Liver (tissue), 9 donors: ENCODE results near the gene DDX21. TPM values are rescaled to one million over a fixed set of nuclear protein-coding genes. Genes with fewer than 3 reads are reported as not detected.

ENCODE experiments used
- DNase-seq: peaks from one replicate; pipeline ENCODE4 v3.0.0-alpha.2; 2017; ENCODE audit warnings: low spot score
- H3K27ac ChIP-seq, 2 donors: one replicate each; pipeline ENCODE4 v1.7.0; 2013; ENCODE audit warnings: inconsistent platforms in 2 of 2, low read length in 2 of 2, control low read depth in 1 of 2, low read depth in 1 of 2, mild to moderate bottlenecking in 1 of 2
- H3K27me3 ChIP-seq, 4 donors: one replicate each; pipeline versions ENCODE4 v1.6.1 to v1.7.0; 2013; ENCODE audit warnings: low read length in 3 of 4, inconsistent platforms in 1 of 4, mild to moderate bottlenecking in 1 of 4, moderate library complexity in 1 of 4; ENCODE audit not compliant: control insufficient read depth in 4 of 4, insufficient read depth in 4 of 4
- H3K36me3 ChIP-seq, 4 donors: one replicate each; pipeline versions ENCODE4 v1.6.1 to v1.7.0; 2013; ENCODE audit warnings: low read length in 3 of 4, mild to moderate bottlenecking in 3 of 4, low read depth in 1 of 4, moderate library complexity in 1 of 4; ENCODE audit not compliant: control insufficient read depth in 4 of 4, insufficient read depth in 3 of 4
- H3K4me1 ChIP-seq, 4 donors: one replicate each; pipeline versions ENCODE4 v1.6.1 to v1.7.0; 2013; ENCODE audit warnings: low read length in 3 of 4, mild to moderate bottlenecking in 3 of 4, moderate library complexity in 1 of 4; ENCODE audit not compliant: control insufficient read depth in 4 of 4, insufficient read depth in 4 of 4
- H3K4me3 ChIP-seq, 3 donors: one replicate each; pipeline versions ENCODE4 v1.6.1 to v1.7.0; 2013; ENCODE audit warnings: low read length in 3 of 3, control low read depth in 1 of 3, low read depth in 1 of 3, mild to moderate bottlenecking in 1 of 3
- H3K9ac ChIP-seq, 2 donors: one replicate each; pipeline ENCODE4 v1.7.0; 2013; ENCODE audit warnings: low read length in 2 of 2, mild to moderate bottlenecking in 2 of 2, moderate library complexity in 2 of 2, control low read depth in 1 of 2, low read depth in 1 of 2
- H3K9me3 ChIP-seq, 4 donors: one replicate each; pipeline versions ENCODE4 v1.6.1 to v1.7.0; 2013; ENCODE audit warnings: low read length in 3 of 4; ENCODE audit not compliant: control insufficient read depth in 4 of 4
- FOXA1 ChIP-seq: IDR thresholded peaks from 2 replicates; pipeline ENCODE4 v1.6.1; 2016; ENCODE audit warnings: antibody characterized with exemption
- FOXA2 ChIP-seq: IDR thresholded peaks from 2 replicates; pipeline ENCODE4 v1.6.1; 2016; ENCODE audit warnings: antibody characterized with exemption
- GABPA ChIP-seq, 2 donors: IDR thresholded peaks in 1 of 2; conservative IDR thresholded peaks in 1 of 2; 2 replicates each; pipeline ENCODE4 v1.6.1; 2016; ENCODE audit warnings: antibody characterized with exemption in 2 of 2, mild to moderate bottlenecking in 1 of 2, moderate library complexity in 1 of 2
- HNF4A ChIP-seq, 2 donors: conservative IDR thresholded peaks; 2 replicates each; pipeline ENCODE4 v1.6.1; 2016; ENCODE audit warnings: antibody characterized with exemption in 2 of 2, mild to moderate bottlenecking in 2 of 2
- HNF4G ChIP-seq: IDR thresholded peaks from 2 replicates; pipeline ENCODE4 v1.6.1; 2016; ENCODE audit warnings: antibody characterized with exemption
- NR2F2 ChIP-seq: IDR thresholded peaks from 2 replicates; pipeline ENCODE4 v1.6.1; 2016; ENCODE audit warnings: antibody characterized with exemption
- RAD21 ChIP-seq, 2 donors: IDR thresholded peaks; 2 replicates each; pipeline ENCODE4 v1.6.1; 2016; ENCODE audit warnings: antibody characterized with exemption in 2 of 2, mild to moderate bottlenecking in 2 of 2
- RXRA ChIP-seq, 2 donors: IDR thresholded peaks; 2 replicates each; pipeline ENCODE4 v1.6.1; 2017 to 2018; ENCODE audit warnings: antibody characterized with exemption in 2 of 2, mild to moderate bottlenecking in 1 of 2
- SP1 ChIP-seq: IDR thresholded peaks from 2 replicates; pipeline ENCODE4 v1.6.1; 2018; ENCODE audit warnings: antibody characterized with exemption, mild to moderate bottlenecking
- TAF1 ChIP-seq: conservative IDR thresholded peaks from 2 replicates; pipeline ENCODE4 v1.6.1; 2016; ENCODE audit warnings: antibody characterized with exemption, mild to moderate bottlenecking
- YY1 ChIP-seq: IDR thresholded peaks from 2 replicates; pipeline ENCODE4 v1.6.1; 2016; ENCODE audit warnings: antibody characterized with exemption, mild to moderate bottlenecking
- WGBS: extraction: QIAGEN DNeasy Blood & Tissue Kit; methylation state at CpG from one replicate; pipeline ENCODE4 v1.1.7; 2013; 5-methylcytosine and 5-hydroxymethylcytosine counted together
- polyA plus RNA-seq, 2 donors: library from polyadenylated mRNA; stranded (reverse) in 1 of 2; unstranded in 1 of 2; fragments of 200-250 nt in 1 of 2; fragments of >200 nt in 1 of 2; fragmentation: Nextera tagmentation in 1 of 2; extraction: Ambion mirVana in 1 of 2; gene quantifications; one replicate each; pipeline versions ENCODE4 v1.2.1 to v1.2.3, GENCODE V29; 2013 to 2015
- total RNA-seq, 2 donors: library from RNA; depleted of rRNA; stranded (reverse); fragments of >200 nt; gene quantifications; one replicate each; pipeline ENCODE4 v1.2.3, GENCODE V29; 2014
- TF ChIP-seq, protein P1 (sequence below): fragments of 150-350 bp; IDR thresholded peaks from 2 replicates; pipeline ENCODE4 v1.5.1; 2017; ENCODE audit warnings: improper control_type of control experiment, low read depth, low read length; ENCODE audit not compliant: missing input control
- TF ChIP-seq, protein P2 (sequence below): IDR thresholded peaks from 2 replicates; pipeline ENCODE4 v1.6.1; 2016; ENCODE audit warnings: antibody characterized with exemption
- TF ChIP-seq, protein P3 (sequence below): IDR thresholded peaks from 2 replicates; pipeline ENCODE4 v1.6.1; 2016; ENCODE audit warnings: antibody characterized with exemption
- TF ChIP-seq, protein P4 (sequence below): IDR thresholded peaks from 2 replicates; pipeline ENCODE4 v1.6.1; 2016; ENCODE audit warnings: antibody characterized with exemption, mild to moderate bottlenecking
- donor health status: healthy.
- donor health status: healthy.
- donor health status: healthy.
- donor health status: healthy.
- donor health status: healthy.

DDX21 gene
- total and polyA plus RNA-seq, 4 donors = 13.9 to 38.4 (median 26.2) TPM

DNA sequence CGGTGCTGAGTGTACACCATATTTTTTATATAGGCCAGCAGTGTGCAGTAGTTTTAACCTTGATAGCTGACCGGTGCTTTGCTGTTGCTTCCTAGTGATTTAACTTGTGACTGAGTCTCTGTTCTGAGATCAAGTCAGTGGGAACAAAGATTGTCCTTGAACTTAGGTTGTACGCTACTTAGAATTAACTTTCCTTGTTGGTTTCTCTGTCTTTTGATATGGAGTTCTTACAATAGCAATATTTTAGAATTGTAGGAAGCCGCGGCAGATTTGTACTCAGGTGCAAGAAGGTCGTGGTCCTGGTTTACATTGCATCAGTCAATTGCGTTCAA, 1.3 kb downstream of the DDX21 start (continued):
- TF ChIP-seq, protein P1, sequence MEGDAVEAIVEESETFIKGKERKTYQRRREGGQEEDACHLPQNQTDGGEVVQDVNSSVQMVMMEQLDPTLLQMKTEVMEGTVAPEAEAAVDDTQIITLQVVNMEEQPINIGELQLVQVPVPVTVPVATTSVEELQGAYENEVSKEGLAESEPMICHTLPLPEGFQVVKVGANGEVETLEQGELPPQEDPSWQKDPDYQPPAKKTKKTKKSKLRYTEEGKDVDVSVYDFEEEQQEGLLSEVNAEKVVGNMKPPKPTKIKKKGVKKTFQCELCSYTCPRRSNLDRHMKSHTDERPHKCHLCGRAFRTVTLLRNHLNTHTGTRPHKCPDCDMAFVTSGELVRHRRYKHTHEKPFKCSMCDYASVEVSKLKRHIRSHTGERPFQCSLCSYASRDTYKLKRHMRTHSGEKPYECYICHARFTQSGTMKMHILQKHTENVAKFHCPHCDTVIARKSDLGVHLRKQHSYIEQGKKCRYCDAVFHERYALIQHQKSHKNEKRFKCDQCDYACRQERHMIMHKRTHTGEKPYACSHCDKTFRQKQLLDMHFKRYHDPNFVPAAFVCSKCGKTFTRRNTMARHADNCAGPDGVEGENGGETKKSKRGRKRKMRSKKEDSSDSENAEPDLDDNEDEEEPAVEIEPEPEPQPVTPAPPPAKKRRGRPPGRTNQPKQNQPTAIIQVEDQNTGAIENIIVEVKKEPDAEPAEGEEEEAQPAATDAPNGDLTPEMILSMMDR = no peak
- TF ChIP-seq RAD21 (IDR thresholded peaks at IDR 0.05) = no peak
- no peak for TF ChIP-seq NR2F2
- TF ChIP-seq FOXA1 = no peak
- no peak for TF ChIP-seq FOXA2

DNA sequence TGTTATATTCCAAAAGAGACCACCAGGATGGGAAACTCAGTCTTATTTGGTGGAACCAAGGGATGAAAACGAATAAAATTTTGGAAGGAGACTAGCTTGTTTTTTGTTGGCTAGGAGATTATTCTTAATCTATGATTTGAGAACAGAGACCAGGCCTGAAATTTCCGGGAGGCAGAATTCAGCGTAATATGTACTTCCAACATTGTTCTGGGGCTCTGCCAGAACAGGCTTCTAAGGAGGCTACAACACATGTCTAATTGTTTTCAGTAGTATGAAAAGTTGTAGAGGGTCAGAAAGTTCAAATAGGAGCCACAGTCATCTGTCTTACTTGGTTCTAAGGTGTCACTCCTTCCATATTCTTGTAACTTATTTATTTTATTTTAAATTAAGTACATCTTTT, 1.7 kb downstream of the DDX21 start:
- 68% methylated on average over 3 of the region's 3 CpGs for WGBS
- H3K27ac ChIP-seq = peak overlapping the region; percentile 2 to 98
- peaks cover 4 to 23% (median 19%) of the 10 kb centered on the region in 4 donors for H3K36me3 ChIP-seq
- DNase-seq = no peak
- no peaks in the 10 kb centered on the region for H3K27me3 ChIP-seq
- H3K4me1 ChIP-seq = peaks cover 5 to 15% (median 7%) of the 10 kb centered on the region in 4 donors
- TF ChIP-seq SP1 (no peak), FOXA2 (no peak), YY1 (no peak), TAF1 (no peak), HNF4G (no peak), HNF4A (conservative IDR thresholded peaks at IDR 0.05) (no peak), FOXA1 (no peak), RXRA (IDR thresholded peaks at IDR 0.05) (no peak), GABPA (IDR thresholded peaks at IDR 0.05 in 1 of 2, conservative IDR thresholded peaks at IDR 0.05 in 1 of 2) (no peak)
- TF ChIP-seq, protein P2, sequence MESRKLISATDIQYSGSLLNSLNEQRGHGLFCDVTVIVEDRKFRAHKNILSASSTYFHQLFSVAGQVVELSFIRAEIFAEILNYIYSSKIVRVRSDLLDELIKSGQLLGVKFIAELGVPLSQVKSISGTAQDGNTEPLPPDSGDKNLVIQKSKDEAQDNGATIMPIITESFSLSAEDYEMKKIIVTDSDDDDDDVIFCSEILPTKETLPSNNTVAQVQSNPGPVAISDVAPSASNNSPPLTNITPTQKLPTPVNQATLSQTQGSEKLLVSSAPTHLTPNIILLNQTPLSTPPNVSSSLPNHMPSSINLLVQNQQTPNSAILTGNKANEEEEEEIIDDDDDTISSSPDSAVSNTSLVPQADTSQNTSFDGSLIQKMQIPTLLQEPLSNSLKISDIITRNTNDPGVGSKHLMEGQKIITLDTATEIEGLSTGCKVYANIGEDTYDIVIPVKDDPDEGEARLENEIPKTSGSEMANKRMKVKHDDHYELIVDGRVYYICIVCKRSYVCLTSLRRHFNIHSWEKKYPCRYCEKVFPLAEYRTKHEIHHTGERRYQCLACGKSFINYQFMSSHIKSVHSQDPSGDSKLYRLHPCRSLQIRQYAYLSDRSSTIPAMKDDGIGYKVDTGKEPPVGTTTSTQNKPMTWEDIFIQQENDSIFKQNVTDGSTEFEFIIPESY = no peak
- TF ChIP-seq, protein P3, sequence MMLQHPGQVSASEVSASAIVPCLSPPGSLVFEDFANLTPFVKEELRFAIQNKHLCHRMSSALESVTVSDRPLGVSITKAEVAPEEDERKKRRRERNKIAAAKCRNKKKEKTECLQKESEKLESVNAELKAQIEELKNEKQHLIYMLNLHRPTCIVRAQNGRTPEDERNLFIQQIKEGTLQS = no peak
- TF ChIP-seq, protein P4, sequence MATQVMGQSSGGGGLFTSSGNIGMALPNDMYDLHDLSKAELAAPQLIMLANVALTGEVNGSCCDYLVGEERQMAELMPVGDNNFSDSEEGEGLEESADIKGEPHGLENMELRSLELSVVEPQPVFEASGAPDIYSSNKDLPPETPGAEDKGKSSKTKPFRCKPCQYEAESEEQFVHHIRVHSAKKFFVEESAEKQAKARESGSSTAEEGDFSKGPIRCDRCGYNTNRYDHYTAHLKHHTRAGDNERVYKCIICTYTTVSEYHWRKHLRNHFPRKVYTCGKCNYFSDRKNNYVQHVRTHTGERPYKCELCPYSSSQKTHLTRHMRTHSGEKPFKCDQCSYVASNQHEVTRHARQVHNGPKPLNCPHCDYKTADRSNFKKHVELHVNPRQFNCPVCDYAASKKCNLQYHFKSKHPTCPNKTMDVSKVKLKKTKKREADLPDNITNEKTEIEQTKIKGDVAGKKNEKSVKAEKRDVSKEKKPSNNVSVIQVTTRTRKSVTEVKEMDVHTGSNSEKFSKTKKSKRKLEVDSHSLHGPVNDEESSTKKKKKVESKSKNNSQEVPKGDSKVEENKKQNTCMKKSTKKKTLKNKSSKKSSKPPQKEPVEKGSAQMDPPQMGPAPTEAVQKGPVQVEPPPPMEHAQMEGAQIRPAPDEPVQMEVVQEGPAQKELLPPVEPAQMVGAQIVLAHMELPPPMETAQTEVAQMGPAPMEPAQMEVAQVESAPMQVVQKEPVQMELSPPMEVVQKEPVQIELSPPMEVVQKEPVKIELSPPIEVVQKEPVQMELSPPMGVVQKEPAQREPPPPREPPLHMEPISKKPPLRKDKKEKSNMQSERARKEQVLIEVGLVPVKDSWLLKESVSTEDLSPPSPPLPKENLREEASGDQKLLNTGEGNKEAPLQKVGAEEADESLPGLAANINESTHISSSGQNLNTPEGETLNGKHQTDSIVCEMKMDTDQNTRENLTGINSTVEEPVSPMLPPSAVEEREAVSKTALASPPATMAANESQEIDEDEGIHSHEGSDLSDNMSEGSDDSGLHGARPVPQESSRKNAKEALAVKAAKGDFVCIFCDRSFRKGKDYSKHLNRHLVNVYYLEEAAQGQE = no peak
- no peaks in the 10 kb centered on the region for H3K9me3 ChIP-seq
- peak overlapping the region in 1 of 2 donors; percentile 3 for H3K9ac ChIP-seq
- peak overlapping the region; percentile 87 to 97 (median 92) for H3K4me3 ChIP-seq
